ENCODE measurements around the gene LGR6.

LGR6 gene

DNA sequence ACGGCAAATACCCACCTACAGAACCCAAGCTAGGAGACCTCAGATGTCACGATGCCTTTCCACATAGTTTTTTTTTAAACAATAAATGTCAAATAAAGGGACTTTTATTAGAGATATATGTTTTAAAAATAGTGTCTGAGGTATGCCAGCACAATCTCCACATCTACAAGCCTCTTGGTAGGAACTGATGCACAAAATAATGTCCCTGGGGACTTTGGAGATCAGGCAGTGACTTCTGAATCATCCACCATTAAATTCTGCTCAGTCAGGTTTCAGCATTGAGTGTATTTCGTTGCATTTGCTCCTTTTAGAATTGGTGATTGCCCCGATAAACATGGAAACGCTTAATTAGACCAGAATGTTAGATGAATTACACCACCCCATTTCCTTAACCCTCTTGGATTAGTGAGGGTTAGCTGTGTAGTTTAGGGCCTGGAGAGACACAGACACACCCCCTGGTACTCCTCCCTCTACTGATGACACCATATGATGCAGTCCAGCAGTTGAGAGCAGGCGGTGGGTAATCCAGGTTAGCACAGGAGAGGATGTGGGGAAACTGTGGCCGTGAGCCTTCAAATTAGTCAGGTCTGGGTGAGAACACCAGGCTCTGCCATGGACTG lies 33.6 kb downstream of the LGR6 start:
- TF ChIP-seq TAF1 (IDR thresholded peaks at IDR 0.05; ENCODE audit: borderline replicate concordance, insufficient read depth, low read length) (no peak), REST (IDR thresholded peaks at IDR 0.05; ENCODE audit: insufficient read depth in 1 of 2, low read depth in 2 of 2, low read length in 2 of 2) (no peak), SIN3A (IDR thresholded peaks at IDR 0.05; ENCODE audit: borderline replicate concordance, insufficient read depth, low read length) (no peak), POLR2AphosphoS5 (IDR thresholded peaks at IDR 0.05; ENCODE audit: low read depth, low read length) (no peak)

- TF ChIP-seq TAF1 (IDR thresholded peaks at IDR 0.05; ENCODE audit: borderline replicate concordance, insufficient read depth, low read length) (no peak), FOXP2 (optimal IDR thresholded peaks at IDR 0.05; ENCODE audit: borderline replicate concordance, extremely low read depth, extremely low read length, insufficient read depth) (no peak), POLR2AphosphoS5 (IDR thresholded peaks at IDR 0.05; ENCODE audit: low read depth, low read length) (no peak), SIN3A (IDR thresholded peaks at IDR 0.05; ENCODE audit: borderline replicate concordance, insufficient read depth, low read length) (no peak), REST (IDR thresholded peaks at IDR 0.05; ENCODE audit: insufficient read depth in 1 of 2, low read depth in 2 of 2, low read length in 2 of 2) (no peak)
These were observed 34.4 kb downstream of the LGR6 start for GRCh38 chr1:202227997-202228401.

DNA sequence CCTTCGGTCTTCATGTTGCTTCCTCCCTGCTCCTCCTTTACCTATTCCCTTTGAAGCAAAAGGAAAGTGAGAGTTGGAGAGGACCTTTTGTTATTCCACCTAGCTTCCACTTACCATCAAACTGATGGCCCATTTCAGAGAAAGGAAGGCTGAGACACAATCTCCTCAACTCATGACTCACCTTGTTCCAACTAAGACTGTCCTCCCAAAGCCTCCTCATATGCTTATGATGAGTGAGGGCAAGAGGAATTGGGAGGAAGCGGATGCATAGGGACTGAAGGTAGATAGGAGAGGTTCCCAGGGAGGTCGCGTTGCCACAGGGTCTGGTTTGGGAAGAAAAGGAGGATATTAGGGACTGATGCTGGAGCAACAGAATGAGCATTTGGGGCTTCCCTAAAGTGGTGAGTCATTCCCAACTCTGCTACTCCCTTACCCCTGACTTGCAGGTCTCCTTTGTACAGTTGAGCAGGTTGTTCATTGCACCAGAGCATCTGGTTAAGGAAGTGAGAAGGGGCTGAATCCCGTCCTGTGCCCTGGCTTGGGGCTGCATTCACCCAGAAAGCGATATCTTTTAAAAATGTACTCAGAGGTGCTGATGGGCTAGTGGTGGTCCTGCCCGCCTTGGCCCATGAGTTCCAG lies 35.0 kb downstream of the LGR6 start:
- TF ChIP-seq SIN3A (IDR thresholded peaks at IDR 0.05; ENCODE audit: borderline replicate concordance, insufficient read depth, low read length) (no peak), FOXP2 (optimal IDR thresholded peaks at IDR 0.05; ENCODE audit: borderline replicate concordance, extremely low read depth, extremely low read length, insufficient read depth) (no peak), TAF1 (IDR thresholded peaks at IDR 0.05; ENCODE audit: borderline replicate concordance, insufficient read depth, low read length) (no peak), REST (IDR thresholded peaks at IDR 0.05; ENCODE audit: insufficient read depth in 1 of 2, low read depth in 2 of 2, low read length in 2 of 2) (no peak), POLR2AphosphoS5 (IDR thresholded peaks at IDR 0.05; ENCODE audit: low read depth, low read length) (no peak)

- no peak for TF ChIP-seq POLR2AphosphoS5 (IDR thresholded peaks at IDR 0.05; ENCODE audit: low read depth, low read length)
- TF ChIP-seq SIN3A (IDR thresholded peaks at IDR 0.05; ENCODE audit: borderline replicate concordance, insufficient read depth, low read length), result no peak
- no peak for TF ChIP-seq FOXP2 (optimal IDR thresholded peaks at IDR 0.05; ENCODE audit: borderline replicate concordance, extremely low read depth, extremely low read length, insufficient read depth)
- TF ChIP-seq REST (IDR thresholded peaks at IDR 0.05; ENCODE audit: insufficient read depth in 1 of 2, low read depth in 2 of 2, low read length in 2 of 2), result no peak
- no peak for TF ChIP-seq TAF1 (IDR thresholded peaks at IDR 0.05; ENCODE audit: borderline replicate concordance, insufficient read depth, low read length)
These were observed 35.8 kb downstream of the LGR6 start for GRCh38 chr1:202229376-202229775.

Data from PFSK-1 (cell line).